MM.1S (cell line): ENCODE measurements around the gene INO80B.
"Not testable (repeated sequence)": the region's sequence is repeated elsewhere in the genome, so short reads cannot be mapped to it uniquely, and the experiment has no call there.

Experiments
- DNase-seq: peaks from one replicate; pipeline ENCODE4 v3.0.0-alpha.2; 2015
- H2AFZ ChIP-seq: fragments of 300-600 bp; sonication (generic); 2 replicates; pipeline ENCODE4 v1.6.0; 2016; ENCODE audit warnings: antibody characterized with exemption, low read length
- H3F3A ChIP-seq: fragments of 300-600 bp; sonication (generic); 2 replicates; pipeline ENCODE4 v1.6.1; 2016; ENCODE audit warnings: mild to moderate bottlenecking, antibody characterized with exemption, low read length, moderate library complexity, mixed read lengths; ENCODE audit not compliant: insufficient read depth
- H3K27ac ChIP-seq: fragments of 300-600 bp; sonication (generic); 2 replicates; pipeline ENCODE4 v1.5.1; 2016; ENCODE audit warnings: mild to moderate bottlenecking, low read length
- H3K27me3 ChIP-seq: fragments of 300-600 bp; sonication (generic); replicated peaks from 2 replicates; pipeline ENCODE4 v1.6.0; 2016; ENCODE audit warnings: low read length; ENCODE audit not compliant: insufficient read depth
- H3K36me3 ChIP-seq: fragments of 300-600 bp; sonication (generic); replicated peaks from 2 replicates; pipeline ENCODE4 v1.6.1; 2016; ENCODE audit warnings: mild to moderate bottlenecking, low read length, mixed read lengths; ENCODE audit not compliant: insufficient read depth
- H3K4me1 ChIP-seq: fragments of 300-600 bp; sonication (generic); 2 replicates; pipeline ENCODE4 v1.6.1; 2016; ENCODE audit warnings: low read length, mixed read lengths
- H3K4me2 ChIP-seq: fragments of 300-600 bp; sonication (generic); 2 replicates; pipeline ENCODE4 v1.6.0; 2016; ENCODE audit warnings: low read depth, low read length
- H3K4me3 ChIP-seq: fragments of 300-600 bp; sonication (generic); 2 replicates; pipeline ENCODE4 v1.5.1; 2016; ENCODE audit warnings: low read length, mixed read lengths
- H3K79me2 ChIP-seq: fragments of 300-600 bp; sonication (generic); 2 replicates; pipeline ENCODE4 v1.6.1; 2016; ENCODE audit warnings: mixed run types, low read length, mixed read lengths
- H3K9ac ChIP-seq: fragments of 300-600 bp; sonication (generic); 2 replicates; pipeline ENCODE4 v1.6.1; 2016; ENCODE audit warnings: low read length, mixed read lengths
- H3K9me2 ChIP-seq: fragments of 300-600 bp; sonication (generic); replicated peaks from 2 replicates; pipeline ENCODE4 v1.6.1; 2016; ENCODE audit warnings: mild to moderate bottlenecking, low read length, mixed read lengths; ENCODE audit not compliant: insufficient read depth
- H3K9me3 ChIP-seq: fragments of 300-600 bp; sonication (generic); replicated peaks from 2 replicates; pipeline ENCODE4 v1.6.1; 2016; ENCODE audit warnings: mild to moderate bottlenecking, low read length, mixed read lengths; ENCODE audit not compliant: insufficient read depth
- H4K20me1 ChIP-seq: fragments of 300-600 bp; sonication (generic); 2 replicates; pipeline ENCODE4 v1.6.1; 2016; ENCODE audit warnings: mild to moderate bottlenecking, low read length, moderate library complexity, mixed read lengths; ENCODE audit not compliant: insufficient read depth
- EZH2 ChIP-seq: fragments of 300-600 bp; sonication (generic); optimal IDR thresholded peaks from 2 replicates; pipeline ENCODE3; 2017; ENCODE audit warnings: low read depth, mild to moderate bottlenecking, antibody characterized with exemption, low read length, mixed read lengths
- EZH2phosphoT487 ChIP-seq: fragments of 300-600 bp; sonication (generic); IDR thresholded peaks from 2 replicates; pipeline ENCODE4 v1.6.1; 2018; ENCODE audit warnings: antibody characterized with exemption, low read length
- TF ChIP-seq, protein P1 (sequence below): fragments of 300-600 bp; sonication (generic); IDR thresholded peaks from 2 replicates; pipeline ENCODE4 v1.5.1; 2016; ENCODE audit warnings: antibody characterized with exemption, low read length, mixed read lengths

Gene INO80B

DNA sequence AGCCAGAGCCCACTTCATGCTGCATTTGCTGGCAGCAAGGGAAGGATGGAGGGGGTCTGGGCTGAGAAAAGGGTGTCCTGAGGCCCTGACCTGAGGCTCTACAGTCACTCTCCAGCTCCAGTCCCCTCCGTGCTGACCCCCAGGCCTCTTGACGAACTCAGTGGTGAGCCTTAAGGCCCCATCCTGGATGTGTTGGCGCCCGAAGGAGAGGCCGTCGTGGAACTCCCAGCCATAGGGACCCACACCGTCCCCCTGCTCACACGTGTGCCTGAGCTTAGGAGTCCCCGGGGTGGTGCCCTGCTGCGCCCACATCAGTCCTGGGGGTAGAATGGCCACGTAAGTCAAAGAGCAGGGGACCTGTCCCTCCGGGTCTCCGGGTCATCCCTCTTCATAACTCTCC lies 9.5 kb downstream of the INO80B start:
- Histone ChIP-seq H3K4me1 (peaks cover 4% of the 10 kb centered on the region; the same call in 1 of the 2 replicates), H3K27ac (peak overlapping the region; percentile 36; the same call in 1 of the 2 replicates), H3K4me3 (peak overlapping the region; percentile 90), H3K9ac (peak overlapping the region; percentile 83), H3K27me3 (no peaks in the 10 kb centered on the region), H4K20me1 (no peaks in the 10 kb centered on the region), H3F3A (0 out of 2 replicates have a peak, but pooled peaks cover 3% of the 10 kb centered on the region), H2AFZ (peak overlapping the region; percentile 80), H3K79me2 (peaks cover 20% of the 10 kb centered on the region), H3K36me3 (no peaks in the 10 kb centered on the region), H3K9me2 (no peaks in the 10 kb centered on the region), H3K4me2 (peak overlapping the region; percentile 100), H3K9me3 (no peaks in the 10 kb centered on the region)
- no peak for DNase-seq
- no peak for TF ChIP-seq EZH2phosphoT487
- no peak for TF ChIP-seq EZH2
- TF ChIP-seq, protein P1, sequence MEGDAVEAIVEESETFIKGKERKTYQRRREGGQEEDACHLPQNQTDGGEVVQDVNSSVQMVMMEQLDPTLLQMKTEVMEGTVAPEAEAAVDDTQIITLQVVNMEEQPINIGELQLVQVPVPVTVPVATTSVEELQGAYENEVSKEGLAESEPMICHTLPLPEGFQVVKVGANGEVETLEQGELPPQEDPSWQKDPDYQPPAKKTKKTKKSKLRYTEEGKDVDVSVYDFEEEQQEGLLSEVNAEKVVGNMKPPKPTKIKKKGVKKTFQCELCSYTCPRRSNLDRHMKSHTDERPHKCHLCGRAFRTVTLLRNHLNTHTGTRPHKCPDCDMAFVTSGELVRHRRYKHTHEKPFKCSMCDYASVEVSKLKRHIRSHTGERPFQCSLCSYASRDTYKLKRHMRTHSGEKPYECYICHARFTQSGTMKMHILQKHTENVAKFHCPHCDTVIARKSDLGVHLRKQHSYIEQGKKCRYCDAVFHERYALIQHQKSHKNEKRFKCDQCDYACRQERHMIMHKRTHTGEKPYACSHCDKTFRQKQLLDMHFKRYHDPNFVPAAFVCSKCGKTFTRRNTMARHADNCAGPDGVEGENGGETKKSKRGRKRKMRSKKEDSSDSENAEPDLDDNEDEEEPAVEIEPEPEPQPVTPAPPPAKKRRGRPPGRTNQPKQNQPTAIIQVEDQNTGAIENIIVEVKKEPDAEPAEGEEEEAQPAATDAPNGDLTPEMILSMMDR = no peak

DNA sequence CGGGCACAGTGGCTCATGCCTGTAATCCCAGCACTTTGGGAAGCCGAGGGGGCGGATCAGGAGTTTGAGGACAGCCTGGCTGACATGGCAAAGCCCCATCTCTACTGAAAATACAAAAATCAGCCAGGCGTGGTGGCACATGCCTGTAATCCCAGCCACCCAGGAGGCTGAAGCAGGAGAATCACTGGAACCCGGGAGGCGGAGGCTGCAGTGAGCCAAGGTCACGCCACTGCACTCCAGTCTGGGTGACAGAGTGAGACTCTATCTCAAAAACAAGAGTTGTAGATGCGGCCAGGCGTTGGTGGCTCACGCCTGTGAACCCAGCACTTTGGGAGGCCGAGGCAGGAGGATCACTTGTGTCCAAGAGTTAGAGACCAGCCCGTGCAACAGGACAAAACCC lies 15.9 kb downstream of the INO80B start:
- not testable (repeated sequence) for H3K9ac ChIP-seq, H3K79me2 ChIP-seq, H3K4me2 ChIP-seq, H4K20me1 ChIP-seq, H3K4me3 ChIP-seq, H3K36me3 ChIP-seq, H3K27ac ChIP-seq, H3K9me3 ChIP-seq, H3K27me3 ChIP-seq, DNase-seq, H3K4me1 ChIP-seq, H3K9me2 ChIP-seq, H2AFZ ChIP-seq
- peaks cover 37% of the 10 kb centered on the region for H3F3A ChIP-seq

DNA sequence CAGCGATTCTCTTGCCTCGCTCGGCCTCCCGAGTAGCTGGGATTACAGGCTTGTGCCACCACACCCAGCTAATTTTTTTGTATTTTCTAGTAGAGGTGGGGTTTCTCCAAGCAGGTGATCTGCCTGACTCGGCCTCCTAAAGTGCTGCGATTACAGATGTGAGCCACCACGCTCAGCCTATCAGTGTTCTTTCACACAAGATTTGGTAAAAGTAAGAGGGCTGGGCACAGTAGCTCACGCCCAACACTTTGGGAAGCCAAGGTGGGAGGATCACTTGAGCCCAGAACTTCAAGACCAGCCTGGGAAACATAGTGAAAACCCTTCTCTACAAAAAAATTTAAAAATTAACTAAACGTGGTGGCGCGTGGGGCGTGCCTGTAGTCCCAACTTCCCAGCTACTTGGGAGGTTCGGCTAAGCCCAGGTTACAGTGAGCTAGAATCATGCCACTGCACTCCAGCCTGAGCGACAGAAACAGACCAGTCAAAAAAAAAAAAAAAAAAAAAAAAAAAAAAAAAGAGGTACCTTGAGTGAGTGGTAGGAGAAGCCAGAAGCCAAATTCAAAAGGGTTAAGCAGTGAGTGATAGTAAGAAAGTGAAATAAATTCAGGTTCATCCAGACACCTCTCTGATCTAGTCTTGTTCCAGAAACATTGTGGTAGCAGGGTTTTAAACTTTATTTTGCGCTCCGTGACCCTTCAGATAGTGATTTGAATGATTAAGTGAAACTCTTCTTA lies 16.6 kb downstream of the INO80B start:
- Histone ChIP-seq H3K4me1 (peaks cover 5% of the 10 kb centered on the region; the same call in 1 of the 2 replicates), H3K27me3 (no peaks in the 10 kb centered on the region), H3K9ac (peak overlapping the region; percentile 87), H3K79me2 (peaks cover 6% of the 10 kb centered on the region), H4K20me1 (no peaks in the 10 kb centered on the region), H3K9me2 (no peaks in the 10 kb centered on the region), H2AFZ (peak overlapping the region; percentile 93), H3K36me3 (no peaks in the 10 kb centered on the region; the same call in 1 of the 2 replicates), H3K4me3 (peak overlapping the region; percentile 99), H3K9me3 (no peaks in the 10 kb centered on the region), H3F3A (peaks cover 37% of the 10 kb centered on the region), H3K4me2 (peak overlapping the region; percentile 93), H3K27ac (peak overlapping the region; percentile 90; the same call in 1 of the 2 replicates)
- TF ChIP-seq, protein P1 = no peak
- TF ChIP-seq EZH2phosphoT487 (no peak), EZH2 (no peak)
- no peak for DNase-seq
